Peyer's patch (tissue), 4 donors: ENCODE data around the gene ZNF674. TPM values are rescaled to one million over a fixed set of nuclear protein-coding genes. Genes with fewer than 3 reads are reported as not detected.

ENCODE experiments used
- DNase-seq, 3 donors: peaks; one replicate each; pipeline ENCODE4 v3.0.0-alpha.2; 2017 to 2019
- H3K27ac ChIP-seq, 4 donors: fragments of 200-600 bp; sonication (generic); one replicate each; pipeline ENCODE4 v1.5.1; 2016 to 2019
- H3K27me3 ChIP-seq, 2 donors: fragments of 200-600 bp; sonication (generic); one replicate each; pipeline ENCODE4 v1.5.1; 2019
- H3K36me3 ChIP-seq, 3 donors: fragments of 200-600 bp; sonication (generic); one replicate each; pipeline ENCODE4 v1.5.1; 2016 to 2019
- H3K4me1 ChIP-seq, 4 donors: fragments of 200-600 bp; sonication (generic); one replicate each; pipeline ENCODE4 v1.5.1; 2016 to 2019
- H3K4me3 ChIP-seq, 4 donors: fragments of 200-600 bp; sonication (generic); 1 replicate in 3 of 4; 2 replicates in 1 of 4; pipeline ENCODE4 v1.5.1; 2016 to 2019; ENCODE audit warnings: mild to moderate bottlenecking in 1 of 4
- H3K9me3 ChIP-seq, 4 donors: fragments of 200-600 bp; sonication (generic); one replicate each; pipeline ENCODE4 v1.5.1; 2016 to 2019; ENCODE audit warnings: mild to moderate bottlenecking in 1 of 4
- POLR2A ChIP-seq, 2 donors: fragments of 450-650 bp; IDR thresholded peaks; one replicate each; pipeline ENCODE4 v1.5.1; 2017; ENCODE audit warnings: antibody characterized with exemption in 2 of 2, mild to moderate bottlenecking in 2 of 2, moderate library complexity in 2 of 2
- total RNA-seq, 4 donors: library from RNA; depleted of rRNA; stranded (reverse); fragments of >200 nt; gene quantifications; one replicate each; pipeline ENCODE4 v1.1.0, GENCODE V29; 2016
- TF ChIP-seq, protein P1 (sequence below), 6 experiments: fragments of 450-650 bp in 4 of 6; fragments of 200-600 bp in 2 of 6; sonication (generic) in 1 of 6; IDR thresholded peaks; one replicate each; pipeline ENCODE4 v1.5.1; 2017 to 2019; ENCODE audit warnings: antibody characterized with exemption in 6 of 6, mild to moderate bottlenecking in 3 of 6, moderate library complexity in 1 of 6

Gene ZNF674
- total RNA-seq, 4 donors from 2014 or later: 3.3 to 18.2 (median 6.9) TPM

DNA sequence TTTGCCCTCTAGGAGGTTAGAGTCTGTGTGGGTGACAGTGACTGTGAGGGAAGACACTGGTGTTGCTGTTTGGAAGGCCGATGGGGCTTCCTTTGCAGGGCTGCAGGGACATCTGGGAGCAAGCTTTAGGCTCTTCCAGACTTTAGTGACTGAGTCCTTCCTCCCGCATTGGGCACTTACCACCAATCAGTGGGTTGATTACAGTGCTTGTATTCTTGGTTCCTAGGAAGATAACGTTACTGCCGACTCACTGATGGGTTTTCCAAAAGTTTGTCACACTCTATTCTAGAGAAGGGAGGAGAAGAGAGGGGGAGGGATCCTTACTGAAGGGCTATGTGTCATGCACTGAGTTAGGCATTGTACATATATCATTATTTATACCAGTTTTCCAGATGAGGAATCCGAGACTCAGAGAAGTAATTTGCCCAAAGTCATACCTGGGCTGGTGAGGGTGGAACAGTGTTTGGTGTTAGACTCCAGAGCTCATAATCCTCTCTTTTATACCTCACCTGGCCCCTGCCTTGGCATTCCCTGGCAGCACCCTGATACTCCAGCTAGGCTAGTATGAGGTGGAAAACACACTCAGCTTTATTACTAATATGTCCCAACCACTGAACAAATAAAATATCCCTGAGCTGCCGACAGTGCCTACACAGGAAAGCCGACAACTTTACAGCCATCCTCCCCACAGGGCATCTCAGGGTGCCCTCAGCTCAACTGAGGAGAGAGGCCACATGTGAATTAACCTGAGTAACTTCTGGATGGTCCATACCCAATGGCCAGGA is 32.2 kb upstream of the ZNF674 start:
- DNase-seq: no peak
- TF ChIP-seq, protein P1, sequence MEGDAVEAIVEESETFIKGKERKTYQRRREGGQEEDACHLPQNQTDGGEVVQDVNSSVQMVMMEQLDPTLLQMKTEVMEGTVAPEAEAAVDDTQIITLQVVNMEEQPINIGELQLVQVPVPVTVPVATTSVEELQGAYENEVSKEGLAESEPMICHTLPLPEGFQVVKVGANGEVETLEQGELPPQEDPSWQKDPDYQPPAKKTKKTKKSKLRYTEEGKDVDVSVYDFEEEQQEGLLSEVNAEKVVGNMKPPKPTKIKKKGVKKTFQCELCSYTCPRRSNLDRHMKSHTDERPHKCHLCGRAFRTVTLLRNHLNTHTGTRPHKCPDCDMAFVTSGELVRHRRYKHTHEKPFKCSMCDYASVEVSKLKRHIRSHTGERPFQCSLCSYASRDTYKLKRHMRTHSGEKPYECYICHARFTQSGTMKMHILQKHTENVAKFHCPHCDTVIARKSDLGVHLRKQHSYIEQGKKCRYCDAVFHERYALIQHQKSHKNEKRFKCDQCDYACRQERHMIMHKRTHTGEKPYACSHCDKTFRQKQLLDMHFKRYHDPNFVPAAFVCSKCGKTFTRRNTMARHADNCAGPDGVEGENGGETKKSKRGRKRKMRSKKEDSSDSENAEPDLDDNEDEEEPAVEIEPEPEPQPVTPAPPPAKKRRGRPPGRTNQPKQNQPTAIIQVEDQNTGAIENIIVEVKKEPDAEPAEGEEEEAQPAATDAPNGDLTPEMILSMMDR (IDR thresholded peaks at IDR 0.05): no peak
- no peak for TF ChIP-seq POLR2A (IDR thresholded peaks at IDR 0.05)
- Histone ChIP-seq H3K36me3 (no peaks in the 10 kb centered on the region), H3K4me1 (peaks cover 0 to 8% (median 0%) of the 10 kb centered on the region in 4 donors), H3K27me3 (no peaks in the 10 kb centered on the region), H3K4me3 (no peak overlapping the region), H3K27ac (no peak overlapping the region), H3K9me3 (no peaks in the 10 kb centered on the region)

DNA sequence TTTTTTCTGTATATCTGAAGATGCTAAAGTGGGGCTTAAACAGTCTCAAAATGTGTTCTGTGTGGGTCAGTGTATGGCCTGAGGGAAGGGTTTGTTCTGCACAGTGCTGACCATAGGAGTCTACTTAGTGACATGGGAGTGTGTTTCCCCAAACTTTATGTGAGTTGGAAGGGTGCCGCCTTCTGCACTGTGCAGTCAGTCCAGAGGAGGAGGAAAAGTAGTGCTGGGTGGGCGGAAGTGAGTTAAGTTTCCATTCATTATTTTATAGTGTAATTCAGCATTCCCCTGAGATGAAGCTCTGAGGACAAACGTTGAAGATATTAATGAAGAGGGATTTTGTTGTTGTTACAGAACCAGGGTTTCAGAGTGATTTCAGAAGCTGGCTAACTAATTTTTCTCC is 31.2 kb upstream of the ZNF674 start:
- H3K27ac ChIP-seq: peak overlapping the region in 1 of 4 donors; percentile 8
- H3K4me1 ChIP-seq: peaks cover 0 to 8% (median 0%) of the 10 kb centered on the region in 4 donors
- DNase-seq: no peak
- no peaks in the 10 kb centered on the region for H3K36me3 ChIP-seq
- H3K4me3 ChIP-seq: peak overlapping the region in 1 of 4 donors; percentile 65
- H3K27me3 ChIP-seq: no peaks in the 10 kb centered on the region
- TF ChIP-seq, protein P1 (IDR thresholded peaks at IDR 0.05): no peak
- TF ChIP-seq POLR2A (IDR thresholded peaks at IDR 0.05): no peak
- H3K9me3 ChIP-seq: no peaks in the 10 kb centered on the region

GRCh38 chrX:46575991-46576392 is 30.8 kb upstream of the ZNF674 start:
- Histone ChIP-seq H3K4me1 (peaks cover 0 to 8% (median 0%) of the 10 kb centered on the region in 4 donors), H3K4me3 (peak overlapping the region; percentile 48 to 65 (median 58)), H3K36me3 (no peaks in the 10 kb centered on the region), H3K27me3 (no peaks in the 10 kb centered on the region), H3K27ac (peak overlapping the region in 1 of 4 donors; percentile 8), H3K9me3 (no peaks in the 10 kb centered on the region)
- TF ChIP-seq, protein P1 (IDR thresholded peaks at IDR 0.05): no peak
- no peak for TF ChIP-seq POLR2A (IDR thresholded peaks at IDR 0.05)
- DNase-seq: peak in 1 of 3 donors; percentile 48

DNA sequence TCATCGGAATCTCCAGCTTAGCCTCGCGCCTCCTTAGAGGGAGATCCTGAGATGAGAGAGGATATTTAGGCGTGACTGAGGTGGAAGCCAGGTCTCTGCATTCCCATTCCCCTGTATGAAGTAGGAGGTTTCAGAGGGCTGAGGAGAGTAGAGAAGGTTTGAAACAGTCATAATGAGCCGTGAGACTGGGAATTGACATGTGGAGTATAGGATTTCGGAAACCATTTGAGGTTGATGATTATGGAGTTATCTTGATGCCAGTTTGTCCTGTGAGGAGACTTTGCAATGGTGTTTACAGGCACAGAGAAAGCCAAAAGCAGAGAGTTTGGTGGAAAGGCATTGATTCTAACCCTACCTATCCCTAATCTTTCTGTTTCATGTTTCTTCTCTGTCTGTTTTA is 30.4 kb upstream of the ZNF674 start:
- Histone ChIP-seq H3K27ac (peak overlapping the region in 1 of 4 donors; percentile 13), H3K36me3 (no peaks in the 10 kb centered on the region), H3K27me3 (no peaks in the 10 kb centered on the region), H3K4me1 (peaks cover 0 to 8% (median 0%) of the 10 kb centered on the region in 4 donors), H3K4me3 (peak overlapping the region; percentile 48 to 65 (median 58)), H3K9me3 (no peaks in the 10 kb centered on the region)
- TF ChIP-seq, protein P1 (IDR thresholded peaks at IDR 0.05): no peak
- TF ChIP-seq POLR2A (IDR thresholded peaks at IDR 0.05): no peak
- DNase-seq: no peak

DNA sequence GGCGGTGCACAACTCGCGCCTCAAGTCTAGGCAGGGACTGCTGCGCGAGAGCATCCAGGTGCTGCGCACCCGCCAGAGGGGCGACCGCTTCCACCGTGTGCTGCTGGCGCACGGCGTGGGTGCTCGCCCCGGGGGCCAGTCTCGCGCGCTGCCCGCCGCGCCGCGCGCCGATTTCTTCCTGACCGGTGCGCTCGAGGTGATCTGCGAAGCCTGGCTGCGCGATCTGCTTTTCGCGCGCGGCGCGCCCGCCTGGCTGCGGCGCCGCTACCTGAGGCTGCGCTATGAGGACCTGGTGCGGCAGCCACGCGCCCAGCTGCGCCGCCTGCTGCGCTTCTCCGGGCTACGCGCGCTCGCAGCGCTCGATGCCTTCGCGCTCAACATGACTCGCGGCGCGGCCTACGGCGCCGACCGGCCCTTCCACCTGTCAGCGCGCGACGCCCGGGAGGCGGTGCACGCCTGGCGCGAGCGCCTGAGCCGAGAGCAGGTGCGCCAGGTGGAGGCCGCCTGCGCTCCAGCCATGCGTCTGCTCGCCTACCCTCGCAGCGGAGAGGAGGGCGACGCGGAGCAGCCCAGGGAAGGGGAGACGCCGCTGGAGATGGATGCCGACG is 29.7 kb upstream of the ZNF674 start:
- Histone ChIP-seq H3K36me3 (no peaks in the 10 kb centered on the region), H3K9me3 (no peaks in the 10 kb centered on the region), H3K27me3 (no peaks in the 10 kb centered on the region), H3K4me3 (peak overlapping the region; percentile 48 to 65 (median 58)), H3K4me1 (peaks cover 0 to 8% (median 0%) of the 10 kb centered on the region in 4 donors), H3K27ac (peak overlapping the region in 3 of 4 donors; percentile 48 to 74 (median 63))
- no peak for DNase-seq
- no peak for TF ChIP-seq POLR2A (IDR thresholded peaks at IDR 0.05)
- TF ChIP-seq, protein P1 (IDR thresholded peaks at IDR 0.05): no peak
